ENCODE data around the gene CERK.

GRCh38 chr22:46703171-46703995 lies 34.7 kb downstream of the CERK start:
- TF ChIP-seq, protein P1, sequence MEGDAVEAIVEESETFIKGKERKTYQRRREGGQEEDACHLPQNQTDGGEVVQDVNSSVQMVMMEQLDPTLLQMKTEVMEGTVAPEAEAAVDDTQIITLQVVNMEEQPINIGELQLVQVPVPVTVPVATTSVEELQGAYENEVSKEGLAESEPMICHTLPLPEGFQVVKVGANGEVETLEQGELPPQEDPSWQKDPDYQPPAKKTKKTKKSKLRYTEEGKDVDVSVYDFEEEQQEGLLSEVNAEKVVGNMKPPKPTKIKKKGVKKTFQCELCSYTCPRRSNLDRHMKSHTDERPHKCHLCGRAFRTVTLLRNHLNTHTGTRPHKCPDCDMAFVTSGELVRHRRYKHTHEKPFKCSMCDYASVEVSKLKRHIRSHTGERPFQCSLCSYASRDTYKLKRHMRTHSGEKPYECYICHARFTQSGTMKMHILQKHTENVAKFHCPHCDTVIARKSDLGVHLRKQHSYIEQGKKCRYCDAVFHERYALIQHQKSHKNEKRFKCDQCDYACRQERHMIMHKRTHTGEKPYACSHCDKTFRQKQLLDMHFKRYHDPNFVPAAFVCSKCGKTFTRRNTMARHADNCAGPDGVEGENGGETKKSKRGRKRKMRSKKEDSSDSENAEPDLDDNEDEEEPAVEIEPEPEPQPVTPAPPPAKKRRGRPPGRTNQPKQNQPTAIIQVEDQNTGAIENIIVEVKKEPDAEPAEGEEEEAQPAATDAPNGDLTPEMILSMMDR (IDR thresholded peaks at IDR 0.05): no peak
- TF ChIP-seq POLR2AphosphoS5 (IDR thresholded peaks at IDR 0.05; ENCODE audit: low read depth, low read length) (no peak), REST (IDR thresholded peaks at IDR 0.05; ENCODE audit: insufficient read depth in 1 of 2, low read depth in 2 of 2, low read length in 1 of 2) (no peak), TCF7L2 (IDR thresholded peaks at IDR 0.05; ENCODE audit: low read depth, low read length) (no peak), SIN3A (IDR thresholded peaks at IDR 0.05; ENCODE audit: borderline replicate concordance, insufficient read depth, low read depth, low read length) (no peak)
